GM12873 (cell line): ENCODE results near the gene WIPF1.
A peak's percentile ranks its signal among the peaks of the same experiment; 100 is the strongest.

Source experiments
- CTCF ChIP-seq: IDR thresholded peaks from 2 replicates; pipeline ENCODE4 v1.5.1; 2012; ENCODE audit warnings: low read depth, mild to moderate bottlenecking, moderate library complexity, low read length, control low read depth; ENCODE audit not compliant: insufficient read depth; ENCODE audit errors: missing control alignments

WIPF1 gene

GRCh38 chr2:174597345-174598047, at the start of gene WIPF1:
TSS of gene WIPF1 (minus strand) at chr2:174597804. CDS start at chr2:174585573, 12,231 bp downstream.
- no peak for TF ChIP-seq CTCF

DNA sequence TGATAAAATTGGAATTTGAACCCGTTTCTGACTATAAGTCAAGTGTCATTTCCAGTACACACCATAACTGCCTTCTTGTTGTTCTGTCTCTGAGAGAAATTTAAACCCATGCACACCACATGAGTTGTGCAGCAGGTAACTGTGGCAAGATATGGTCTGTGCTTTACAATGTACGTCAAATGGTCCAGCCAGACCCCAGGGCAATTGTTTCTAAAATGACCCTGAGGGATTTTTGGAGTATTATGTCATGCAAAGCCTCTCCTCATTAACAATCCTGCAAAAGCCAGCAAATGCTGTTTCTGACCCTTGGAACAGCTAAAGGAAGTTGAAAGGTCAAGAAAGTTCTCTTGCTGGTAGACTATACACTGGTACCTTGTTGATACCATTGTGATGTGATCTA, 47.7 kb upstream of the WIPF1 start:
- TF ChIP-seq CTCF, result no peak

DNA sequence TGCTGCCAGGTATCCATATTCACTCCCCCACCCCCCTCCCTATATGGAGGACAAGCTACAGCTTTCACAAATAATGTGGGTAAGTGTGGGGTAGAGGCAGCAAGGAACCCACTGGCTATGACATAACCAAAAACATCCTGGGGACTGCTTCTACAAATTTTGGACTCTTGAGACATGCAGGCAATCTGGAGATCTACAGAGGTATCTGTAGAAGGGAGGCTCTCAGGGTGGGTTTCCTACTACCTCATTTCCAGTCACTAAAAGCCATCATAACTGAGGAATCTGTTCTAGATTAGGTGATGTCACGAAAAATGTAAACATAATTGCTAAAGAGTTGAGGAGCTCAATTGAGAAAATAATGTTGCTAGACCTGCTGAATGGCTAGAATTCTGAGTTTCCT, 46.8 kb upstream of the WIPF1 start:
- TF ChIP-seq CTCF, result no peak

GRCh38 chr2:174643356-174643755, 45.8 kb upstream of the WIPF1 start:
- no peak for TF ChIP-seq CTCF

GRCh38 chr2:174641168-174641567, 43.6 kb upstream of the WIPF1 start:
- no peak for TF ChIP-seq CTCF

DNA sequence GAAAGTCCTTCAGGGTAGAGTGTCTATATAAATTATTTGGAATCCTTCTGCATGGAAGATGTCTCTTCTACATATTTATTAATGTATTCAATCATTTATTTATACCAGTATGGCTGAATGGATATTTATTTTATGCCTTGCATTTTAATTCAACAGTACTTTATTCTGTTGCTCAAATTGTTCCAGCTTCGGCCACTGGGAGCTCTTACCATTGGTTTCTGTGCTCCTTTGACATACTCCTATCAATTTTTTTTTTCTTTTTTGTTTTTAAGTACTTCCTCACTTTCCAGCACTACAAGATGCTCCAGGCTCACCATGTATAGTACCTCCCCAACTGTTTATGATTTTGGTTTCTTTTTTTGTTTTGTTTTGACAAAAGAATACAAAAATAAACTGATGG, 39.4 kb upstream of the WIPF1 start:
- TF ChIP-seq CTCF, result peak; percentile 9

DNA sequence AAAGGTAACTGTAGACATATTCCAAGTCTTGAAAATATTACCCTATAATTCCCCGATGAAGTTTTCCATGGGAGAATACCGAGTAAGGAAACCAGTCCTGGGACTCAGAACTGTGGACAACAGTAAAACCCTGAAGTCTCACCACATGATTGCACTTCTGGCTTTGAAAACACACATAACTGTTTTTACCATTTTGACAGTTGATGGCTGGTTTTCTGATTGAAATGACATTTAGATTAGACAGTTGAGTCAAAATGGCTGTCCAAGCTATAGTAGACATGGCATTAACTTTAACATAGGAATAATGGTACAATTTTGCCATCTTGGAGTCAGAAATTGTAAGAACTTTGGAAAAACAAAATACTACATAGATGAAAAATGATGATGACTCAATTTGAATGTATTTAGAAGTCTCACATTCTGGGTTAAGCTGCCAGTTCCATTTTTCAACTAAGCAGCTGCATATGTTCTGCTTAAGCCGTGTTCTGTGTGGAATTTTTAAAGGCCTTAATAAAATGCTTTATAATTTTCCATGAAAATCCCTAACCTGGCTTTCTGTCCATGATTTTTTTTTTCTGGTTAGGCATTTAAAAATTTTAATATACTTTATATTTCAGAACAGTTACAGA, 38.3 kb upstream of the WIPF1 start:
- TF ChIP-seq CTCF, result no peak
